RWPE2 (cell line): ENCODE results near the gene IL34.
A peak's percentile ranks its signal among the peaks of the same experiment; 100 is the strongest.

Experiments used
- ATAC-seq: fragments of 200-7000 bp; cut with Tn5 transposase; 3 replicates; pipeline ENCODE4 v1.9.1; 2021; ENCODE audit warnings: low read depth
- DNase-seq: peaks from one replicate; pipeline ENCODE4 v3.0.0-alpha.2; 2020; ENCODE audit warnings: low spot score
- H3K27ac ChIP-seq: fragments of 450-650 bp; 2 replicates; pipeline ENCODE4 v1.5.1; 2017; ENCODE audit warnings: mild to moderate bottlenecking; ENCODE audit not compliant: poor library complexity, severe bottlenecking
- H3K27me3 ChIP-seq: fragments of 250-450 bp; sonication (Bioruptor Pico); 2 replicates; pipeline ENCODE4 v1.5.1; 2021; ENCODE audit warnings: mild to moderate bottlenecking, moderate library complexity; ENCODE audit not compliant: insufficient read depth, poor library complexity, severe bottlenecking
- H3K36me3 ChIP-seq: fragments of 250-450 bp; sonication (Bioruptor Pico); 2 replicates; pipeline ENCODE4 v1.5.1; 2020; ENCODE audit warnings: low read depth, mild to moderate bottlenecking, moderate library complexity
- H3K4me1 ChIP-seq: fragments of 250-450 bp; sonication (Bioruptor Pico); 2 replicates; pipeline ENCODE4 v1.5.1; 2021; ENCODE audit warnings: mild to moderate bottlenecking, moderate library complexity; ENCODE audit not compliant: insufficient read depth, poor library complexity, severe bottlenecking
- H3K4me3 ChIP-seq: fragments of 250-450 bp; sonication (Bioruptor Pico); 2 replicates; pipeline ENCODE4 v1.5.1; 2021; ENCODE audit warnings: mild to moderate bottlenecking, moderate library complexity; ENCODE audit not compliant: severe bottlenecking
- H3K9me3 ChIP-seq: fragments of 250-450 bp; sonication (Bioruptor Pico); 2 replicates; pipeline ENCODE4 v1.5.1; 2021; ENCODE audit warnings: mild to moderate bottlenecking, moderate library complexity; ENCODE audit not compliant: severe bottlenecking
- TF ChIP-seq, protein P1 (sequence below): fragments of 450-650 bp; IDR thresholded peaks from one replicate; pipeline ENCODE4 v1.5.1; 2017; ENCODE audit warnings: mild to moderate bottlenecking, moderate library complexity; ENCODE audit not compliant: poor library complexity, severe bottlenecking

IL34 gene

DNA sequence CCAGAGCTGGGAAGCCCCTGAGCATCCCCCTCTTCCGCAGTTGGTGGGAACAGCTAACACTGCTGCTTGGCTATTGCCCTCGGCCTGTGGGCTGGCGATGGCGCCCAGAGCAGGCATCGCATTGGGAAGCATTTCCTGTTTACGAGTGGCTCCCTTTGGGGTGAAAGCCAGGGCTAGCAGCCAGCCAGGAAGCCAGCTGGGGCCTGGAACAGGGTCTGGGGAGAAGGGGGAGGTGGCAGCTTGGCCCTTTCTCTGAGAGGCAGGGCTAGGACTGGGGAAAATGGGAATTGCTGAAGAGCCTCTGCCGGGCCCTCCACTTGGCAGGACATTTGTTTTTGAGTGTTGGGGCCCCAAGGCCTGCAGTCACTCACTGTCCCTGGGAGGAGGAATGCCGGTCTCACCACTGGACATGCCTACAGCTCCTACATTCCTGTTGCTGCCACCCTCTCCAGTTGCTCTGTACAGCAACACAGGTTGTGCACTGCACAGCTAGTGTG is 41.9 kb downstream of the IL34 start:
- H3K27ac ChIP-seq, result peak overlapping the region; percentile 92
- H3K4me3 ChIP-seq, result no peak overlapping the region
- no peak for ATAC-seq
- peaks cover 44% of the 10 kb centered on the region for H3K4me1 ChIP-seq
- TF ChIP-seq, protein P1, sequence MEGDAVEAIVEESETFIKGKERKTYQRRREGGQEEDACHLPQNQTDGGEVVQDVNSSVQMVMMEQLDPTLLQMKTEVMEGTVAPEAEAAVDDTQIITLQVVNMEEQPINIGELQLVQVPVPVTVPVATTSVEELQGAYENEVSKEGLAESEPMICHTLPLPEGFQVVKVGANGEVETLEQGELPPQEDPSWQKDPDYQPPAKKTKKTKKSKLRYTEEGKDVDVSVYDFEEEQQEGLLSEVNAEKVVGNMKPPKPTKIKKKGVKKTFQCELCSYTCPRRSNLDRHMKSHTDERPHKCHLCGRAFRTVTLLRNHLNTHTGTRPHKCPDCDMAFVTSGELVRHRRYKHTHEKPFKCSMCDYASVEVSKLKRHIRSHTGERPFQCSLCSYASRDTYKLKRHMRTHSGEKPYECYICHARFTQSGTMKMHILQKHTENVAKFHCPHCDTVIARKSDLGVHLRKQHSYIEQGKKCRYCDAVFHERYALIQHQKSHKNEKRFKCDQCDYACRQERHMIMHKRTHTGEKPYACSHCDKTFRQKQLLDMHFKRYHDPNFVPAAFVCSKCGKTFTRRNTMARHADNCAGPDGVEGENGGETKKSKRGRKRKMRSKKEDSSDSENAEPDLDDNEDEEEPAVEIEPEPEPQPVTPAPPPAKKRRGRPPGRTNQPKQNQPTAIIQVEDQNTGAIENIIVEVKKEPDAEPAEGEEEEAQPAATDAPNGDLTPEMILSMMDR, result no peak
- H3K36me3 ChIP-seq, result peaks cover 10% of the 10 kb centered on the region
- no peaks in the 10 kb centered on the region for H3K27me3 ChIP-seq
- no peaks in the 10 kb centered on the region for H3K9me3 ChIP-seq
- DNase-seq, result no peak

DNA sequence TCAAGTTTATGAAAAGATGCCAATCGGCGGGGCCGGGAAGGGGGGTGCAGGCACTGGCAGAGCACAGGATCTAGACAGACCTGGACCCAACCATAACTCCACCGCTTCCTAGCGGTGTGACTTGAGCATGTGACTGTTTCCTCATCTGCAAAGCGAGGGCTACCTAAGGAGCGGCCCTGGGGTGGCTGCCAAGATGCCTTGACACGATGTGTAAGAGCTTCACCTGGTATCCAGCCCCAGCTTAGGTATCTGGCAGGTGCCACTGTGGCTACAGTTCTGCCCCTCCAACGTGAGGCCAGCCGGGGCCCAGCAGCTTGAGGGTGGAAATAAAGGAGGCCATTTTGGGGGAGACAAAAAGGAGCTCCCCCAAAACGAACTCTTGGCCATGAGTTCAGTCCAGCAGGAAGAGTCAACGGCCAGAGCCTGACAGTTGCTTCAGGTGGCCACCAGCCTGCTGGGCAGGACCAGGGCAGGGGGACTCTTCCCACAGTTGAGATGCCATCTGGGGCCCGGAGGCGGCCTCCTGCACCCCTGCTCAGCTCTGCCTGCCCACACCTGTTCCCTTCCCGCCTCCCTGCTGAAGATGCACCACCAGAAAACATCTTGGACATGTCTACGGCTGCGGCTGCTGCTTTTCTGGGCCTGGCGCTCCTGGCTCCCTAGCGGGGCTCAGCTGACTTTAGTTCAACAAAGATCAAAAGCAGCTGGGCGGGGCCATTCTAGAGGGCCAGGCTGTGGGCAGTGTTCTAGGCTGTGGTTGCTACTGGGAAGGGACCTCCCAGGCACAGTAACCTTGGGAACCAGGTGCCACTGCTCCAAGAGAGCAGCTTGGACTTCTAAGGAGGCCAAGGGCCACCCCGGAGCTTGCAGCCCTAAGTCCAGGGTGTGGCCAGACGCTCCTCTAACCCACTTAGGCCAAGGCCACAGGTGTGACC is 42.9 kb downstream of the IL34 start:
- ATAC-seq (no peak), DNase-seq (no peak)
- Histone ChIP-seq H3K9me3 (no peaks in the 10 kb centered on the region), H3K27me3 (no peaks in the 10 kb centered on the region), H3K4me1 (peaks cover 46% of the 10 kb centered on the region), H3K4me3 (no peak overlapping the region), H3K36me3 (peaks cover 3% of the 10 kb centered on the region; the same call in 1 of the 2 replicates), H3K27ac (peak overlapping the region; percentile 92)
- TF ChIP-seq, protein P1, result no peak

DNA sequence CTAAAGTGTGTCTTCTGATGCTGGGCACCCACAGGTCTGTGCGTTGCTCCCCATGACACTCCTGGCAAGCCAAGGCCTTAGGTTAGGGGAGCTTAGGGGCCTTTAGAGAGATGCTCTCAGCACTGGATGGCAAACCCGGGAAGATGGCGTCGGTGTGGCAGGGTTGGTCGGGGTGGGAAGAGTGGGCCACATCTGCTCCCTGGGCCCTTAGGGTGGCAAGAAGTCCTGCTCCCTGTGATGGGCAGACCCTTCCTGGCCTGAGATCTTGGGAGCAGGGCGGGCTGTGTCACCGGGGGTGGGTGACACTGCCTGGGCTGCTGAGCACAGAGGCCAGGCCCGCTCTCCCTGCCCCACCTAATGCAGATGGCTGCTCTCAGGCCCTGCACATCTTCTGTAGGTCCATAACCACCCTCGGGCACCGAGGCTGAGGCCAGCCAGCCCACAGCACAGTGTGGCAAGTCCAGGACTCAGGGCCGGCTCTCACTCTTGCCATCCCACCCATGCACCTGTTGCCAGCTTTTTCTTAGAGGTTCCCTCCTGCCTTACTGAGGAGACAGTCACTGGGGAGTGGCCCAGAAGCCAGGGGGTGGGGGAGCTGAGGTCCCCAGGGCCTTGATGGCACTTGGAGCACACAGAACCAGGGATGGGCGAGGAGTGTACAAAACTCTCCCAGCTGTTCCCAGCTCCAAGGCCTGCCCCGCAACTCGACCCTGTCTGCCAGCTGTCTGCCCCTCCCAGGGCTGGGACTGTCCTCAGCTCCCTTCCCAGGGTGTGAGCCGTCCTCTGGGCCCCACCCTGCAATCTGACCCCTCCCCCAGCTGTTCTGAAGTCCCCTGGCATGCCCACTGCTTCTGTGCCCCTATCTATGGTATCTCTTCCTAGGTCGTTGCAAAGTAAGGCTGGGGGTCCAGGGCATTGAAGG is 43.9 kb downstream of the IL34 start:
- no peaks in the 10 kb centered on the region for H3K27me3 ChIP-seq
- ATAC-seq (no peak), DNase-seq (no peak)
- TF ChIP-seq, protein P1, result no peak
- peak overlapping the region; percentile 92 for H3K27ac ChIP-seq
- no peaks in the 10 kb centered on the region for H3K9me3 ChIP-seq
- H3K4me1 ChIP-seq, result peaks cover 54% of the 10 kb centered on the region
- no peak overlapping the region for H3K4me3 ChIP-seq
- no peaks in the 10 kb centered on the region for H3K36me3 ChIP-seq

- TF ChIP-seq, protein P1, result no peak
- Histone ChIP-seq H3K27ac (peak overlapping the region; percentile 92), H3K4me3 (no peak overlapping the region), H3K4me1 (peaks cover 61% of the 10 kb centered on the region), H3K36me3 (no peaks in the 10 kb centered on the region), H3K27me3 (no peaks in the 10 kb centered on the region), H3K9me3 (no peaks in the 10 kb centered on the region)
- ATAC-seq, result no peak
- no peak for DNase-seq
Measured at GRCh38 chr16:70691223-70692129, 45.1 kb downstream of the IL34 start.
